ENCODE measurements around the gene JAKMIP2.
A peak's percentile ranks its signal among the peaks of the same experiment; 100 is the strongest.
"Not testable (repeated sequence)": the region's sequence is repeated elsewhere in the genome, so short reads cannot be mapped to it uniquely, and the experiment has no call there.

Gene JAKMIP2

DNA sequence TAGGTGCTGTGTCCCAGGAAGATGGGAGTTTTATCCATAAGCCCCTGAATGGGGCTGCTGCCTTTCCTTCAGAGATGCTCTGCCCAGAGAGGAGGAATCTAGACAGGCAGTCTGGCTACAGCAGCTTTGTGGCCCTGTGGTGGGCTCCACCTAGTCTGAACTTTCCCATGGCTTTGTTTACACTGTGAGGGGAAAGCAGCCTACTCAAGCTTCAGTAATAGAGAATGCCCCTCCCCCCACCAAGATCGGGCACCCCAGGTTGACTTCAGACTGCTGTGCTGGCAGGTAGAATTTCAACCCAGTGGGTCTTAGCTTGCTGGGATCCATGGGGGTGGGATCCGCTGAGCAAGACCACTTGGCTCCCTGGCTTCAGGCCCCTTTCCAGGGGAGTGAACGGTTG lies 171.7 kb downstream of the JAKMIP2 start:
- no peak for DNase-seq (ENCODE audit: low spot score)

DNA sequence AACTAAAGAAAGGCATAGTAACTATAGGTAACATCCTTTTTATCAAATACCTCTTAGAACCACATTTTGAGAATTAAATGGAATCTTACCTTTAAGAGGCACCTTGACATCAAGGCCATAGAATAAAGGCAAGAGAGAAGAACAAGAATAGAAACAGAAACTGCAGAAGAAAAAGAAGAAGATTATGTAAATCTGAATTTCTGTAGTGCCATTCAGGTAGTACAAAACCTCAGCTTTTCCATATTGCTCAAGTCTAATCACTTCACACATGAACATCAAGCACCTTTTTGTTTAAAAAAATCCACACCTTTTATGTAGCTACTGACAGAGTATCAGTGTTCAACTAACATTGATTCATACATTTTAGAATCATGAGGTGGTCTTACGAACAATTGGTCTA lies 180.9 kb downstream of the JAKMIP2 start:
- no peak for DNase-seq (ENCODE audit: low spot score)

DNA sequence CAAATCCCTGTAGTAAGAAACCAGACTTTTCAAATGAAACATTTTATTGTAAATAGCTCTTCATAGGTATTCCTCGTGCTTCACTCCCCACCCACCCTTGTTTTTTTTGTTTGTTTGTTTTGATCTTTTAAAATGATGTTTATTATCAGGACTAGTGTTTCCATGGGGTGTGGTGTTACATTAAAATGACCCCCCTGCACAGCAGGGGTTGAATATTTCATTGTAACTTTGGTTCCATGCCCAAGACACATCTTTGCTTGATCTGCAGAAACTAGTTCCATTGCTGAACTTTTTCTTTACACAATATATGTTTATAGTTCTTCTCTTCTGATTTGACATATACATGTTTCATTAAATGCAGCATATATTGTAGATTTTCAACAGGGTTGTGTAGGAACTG lies 191.4 kb downstream of the JAKMIP2 start:
- DNase-seq (ENCODE audit: low spot score): no peak

DNA sequence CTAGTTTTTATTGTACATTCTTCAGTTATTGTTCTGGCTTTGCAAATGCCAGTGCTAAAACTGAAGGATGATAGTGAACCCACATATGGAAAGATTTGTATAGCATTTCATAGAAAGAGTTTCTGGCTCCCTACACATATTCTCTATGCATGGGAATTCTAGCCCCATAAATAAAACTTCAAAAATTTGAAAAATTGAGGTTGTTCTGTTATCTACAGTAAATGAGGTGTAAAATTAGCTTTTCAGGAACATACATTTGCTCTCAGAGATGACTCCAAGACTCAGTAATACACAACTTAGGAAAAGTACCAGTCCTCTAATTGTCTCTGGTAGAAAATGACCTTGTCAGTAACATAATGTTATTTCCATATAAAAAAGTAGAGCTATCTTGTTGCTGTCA lies 192.4 kb downstream of the JAKMIP2 start:
- DNase-seq (ENCODE audit: low spot score): no peak

DNA sequence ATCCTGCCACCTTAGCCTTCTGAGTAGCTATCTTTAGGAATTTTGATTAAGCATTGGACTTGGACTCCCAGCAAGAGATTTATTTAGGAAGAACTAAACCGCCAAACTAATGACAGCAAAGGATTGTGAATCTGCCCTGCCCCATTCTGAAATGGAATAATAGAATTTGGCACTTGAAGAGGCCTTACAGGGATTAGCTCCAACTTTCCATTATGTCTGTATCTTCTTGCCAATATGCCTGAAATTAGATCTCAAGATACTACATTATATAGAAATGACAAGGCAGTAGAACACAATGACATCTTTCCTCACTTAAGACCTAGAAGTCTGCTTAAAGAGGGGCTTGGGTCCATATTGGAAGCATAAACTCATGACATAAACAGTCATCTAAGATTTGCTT lies 195.7 kb downstream of the JAKMIP2 start:
- no peak for DNase-seq (ENCODE audit: low spot score)

DNA sequence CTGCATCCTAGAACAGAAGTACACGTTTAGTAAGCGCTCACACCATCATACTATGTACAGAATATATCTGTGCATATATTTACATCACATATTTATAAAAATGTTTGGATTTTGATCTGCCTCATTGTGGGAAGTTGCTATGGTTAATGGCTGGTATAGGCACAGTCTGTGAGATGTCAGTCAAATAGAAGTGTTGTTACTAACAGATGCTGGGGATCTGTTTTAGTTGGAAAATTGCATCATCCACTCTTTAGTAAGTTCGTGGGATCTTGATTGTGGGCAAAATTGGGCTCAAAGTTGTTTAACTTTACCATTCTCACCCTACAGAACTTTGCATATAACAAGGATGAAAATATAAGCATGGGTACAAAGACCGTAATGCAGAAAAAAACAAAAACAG lies 196.3 kb downstream of the JAKMIP2 start:
- DNase-seq (ENCODE audit: low spot score): no peak

DNA sequence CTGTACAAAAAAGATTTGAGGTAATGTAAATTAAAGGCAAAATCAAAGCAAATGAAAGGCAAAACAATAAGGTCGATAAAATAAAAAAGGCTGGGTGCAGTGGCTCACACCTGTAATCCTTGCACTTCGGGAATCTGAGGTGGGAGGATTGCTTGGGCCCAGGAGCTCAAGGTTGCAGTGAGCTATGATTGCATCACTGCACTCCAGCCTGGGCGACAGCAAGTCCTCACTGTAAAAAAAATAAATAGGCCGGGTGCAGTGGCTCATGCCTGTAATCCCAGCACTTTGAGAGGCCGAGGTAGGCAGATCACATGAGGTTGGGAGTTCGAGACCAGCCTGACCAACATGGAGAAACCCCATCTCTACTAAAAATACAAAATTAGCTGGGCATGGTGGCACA lies 200.3 kb downstream of the JAKMIP2 start:
- DNase-seq (ENCODE audit: low spot score): not testable (repeated sequence)

DNA sequence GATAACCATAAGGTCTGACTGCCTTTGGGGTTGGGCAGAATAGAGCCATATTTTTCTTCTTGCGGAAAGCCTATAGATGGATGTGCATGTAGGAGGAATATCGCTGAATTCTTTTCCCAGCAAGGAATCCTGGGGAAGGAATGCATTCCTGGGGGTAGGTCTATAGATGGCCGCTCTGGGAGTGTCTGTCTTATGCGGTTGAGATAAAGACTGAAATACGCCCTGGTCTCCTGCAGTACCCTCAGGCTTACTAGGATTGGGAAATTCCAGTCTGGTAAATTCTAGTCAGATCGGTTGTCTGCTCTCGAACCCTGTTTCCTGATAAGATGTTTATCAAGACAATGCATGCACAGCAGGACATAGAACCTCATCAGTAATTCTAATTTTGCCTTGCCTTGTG lies 202.1 kb downstream of the JAKMIP2 start:
- DNase-seq (ENCODE audit: low spot score): not testable (repeated sequence)

DNA sequence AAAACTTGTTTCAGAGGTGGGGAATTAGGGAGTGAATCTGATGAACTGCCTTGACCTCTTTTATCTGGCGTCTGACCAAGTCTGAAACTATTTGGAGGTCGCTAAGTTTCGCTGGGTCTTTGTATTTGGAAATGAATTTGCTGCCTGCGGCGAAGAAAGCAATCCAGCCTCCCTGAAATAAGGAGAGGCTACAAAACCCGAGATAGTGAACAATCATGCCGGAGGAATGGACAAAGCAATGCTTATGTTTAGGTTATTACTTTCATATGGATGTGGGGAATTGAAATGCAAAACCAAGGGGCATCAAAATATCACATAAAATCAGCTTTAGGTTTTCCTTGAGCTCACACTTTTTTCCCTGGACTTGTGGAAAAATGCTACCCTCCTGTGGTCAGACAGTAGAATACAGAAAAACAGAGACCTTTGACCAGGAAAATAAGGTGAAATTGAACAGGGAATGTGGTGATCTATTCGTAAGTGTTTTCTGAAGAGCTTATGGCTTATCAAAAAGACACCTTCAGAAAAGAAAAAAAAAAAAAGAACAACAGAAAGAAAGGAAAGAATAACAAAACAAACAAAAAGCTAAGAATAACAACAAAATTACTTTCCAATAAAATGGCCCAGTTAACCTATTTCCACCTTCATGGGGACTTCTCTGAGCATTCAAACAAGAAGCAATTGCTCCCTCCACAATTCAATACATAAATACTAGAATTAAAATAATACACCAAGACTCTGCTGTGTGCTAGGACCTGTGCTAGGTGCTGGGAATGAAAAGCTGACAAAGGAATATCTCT lies 204.1 kb downstream of the JAKMIP2 start:
- peak; percentile 21 for DNase-seq (ENCODE audit: low spot score)

DNA sequence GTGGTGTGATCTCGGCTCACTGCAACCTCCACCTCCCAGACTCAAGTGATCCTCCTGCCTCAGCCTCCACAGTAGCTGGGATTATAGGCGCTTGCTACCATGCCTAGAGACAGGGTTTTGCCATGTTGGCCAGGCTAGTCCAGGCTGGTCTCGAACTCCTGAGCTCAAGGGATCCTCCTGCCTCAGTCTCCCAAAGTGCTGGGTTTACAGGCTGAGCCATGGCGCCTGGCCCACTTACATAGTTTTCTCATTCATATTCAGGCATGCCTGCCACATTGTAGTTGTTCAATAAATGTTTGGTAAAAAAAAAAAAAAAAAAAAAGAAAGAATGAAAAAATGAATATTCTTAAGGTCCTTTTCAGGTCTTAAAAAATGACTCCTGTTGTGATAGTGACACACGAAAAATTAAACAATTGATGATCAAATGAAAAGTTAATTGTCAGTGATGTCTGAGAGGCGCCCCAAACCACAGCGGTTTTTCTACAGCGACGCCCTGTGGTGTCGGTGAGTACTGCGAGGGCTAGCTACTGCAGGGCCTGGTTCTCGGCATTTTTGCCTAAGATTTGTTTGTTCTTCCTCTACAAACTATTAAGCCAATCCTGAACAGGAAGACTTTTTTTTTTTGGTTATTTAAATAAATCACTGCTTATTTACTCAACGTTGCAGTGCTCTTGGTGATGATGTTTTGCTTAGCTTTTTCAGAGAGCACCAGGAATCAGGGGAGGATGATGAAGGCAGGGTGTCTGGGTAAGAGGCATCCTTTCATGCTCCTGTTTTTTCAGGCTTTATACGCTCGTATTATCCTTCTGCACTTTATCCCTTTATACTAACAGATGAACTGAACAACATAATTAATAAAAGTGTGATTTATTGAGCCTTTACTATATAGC lies 205.6 kb downstream of the JAKMIP2 start:
- DNase-seq (ENCODE audit: low spot score): peak; percentile 36

DNA sequence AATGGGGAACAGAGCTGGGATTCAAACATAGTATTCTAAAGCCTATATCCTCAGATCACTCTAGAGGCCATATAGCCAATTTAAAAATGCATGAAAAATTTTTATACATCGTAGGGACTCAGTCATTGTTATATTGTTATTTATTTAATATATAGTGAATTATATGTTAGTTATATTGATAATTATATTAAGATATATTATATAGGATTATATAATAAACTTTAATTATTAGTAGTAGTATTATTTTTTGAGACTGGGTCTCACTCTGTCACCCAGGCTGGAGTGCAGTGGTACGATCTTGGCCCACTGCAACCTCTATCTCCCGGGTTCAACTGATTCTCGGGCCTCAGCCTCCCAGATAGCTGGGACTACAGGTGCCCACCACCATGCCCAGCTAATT lies 206.9 kb downstream of the JAKMIP2 start:
- no peak for DNase-seq (ENCODE audit: low spot score)

DNA sequence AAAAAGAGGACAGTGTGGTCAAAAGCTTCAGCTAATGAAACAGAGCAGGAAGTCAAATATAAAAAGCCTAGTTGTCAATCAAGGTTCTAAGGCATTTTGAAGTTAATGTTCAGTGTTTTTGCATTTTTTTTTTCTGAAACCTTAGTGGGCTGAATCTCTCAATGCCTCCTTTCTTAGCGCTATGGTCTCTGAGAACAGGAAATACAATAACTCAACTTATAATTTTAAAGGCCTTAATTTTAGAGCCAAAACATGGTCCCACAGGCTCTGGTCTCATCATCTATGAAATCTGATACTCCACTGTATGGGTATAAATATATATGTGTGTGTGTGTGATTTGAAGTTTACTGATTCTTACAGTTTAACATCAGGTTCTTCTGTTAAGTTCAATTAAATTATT lies 209.3 kb downstream of the JAKMIP2 start:
- no peak for DNase-seq (ENCODE audit: low spot score)

DNA sequence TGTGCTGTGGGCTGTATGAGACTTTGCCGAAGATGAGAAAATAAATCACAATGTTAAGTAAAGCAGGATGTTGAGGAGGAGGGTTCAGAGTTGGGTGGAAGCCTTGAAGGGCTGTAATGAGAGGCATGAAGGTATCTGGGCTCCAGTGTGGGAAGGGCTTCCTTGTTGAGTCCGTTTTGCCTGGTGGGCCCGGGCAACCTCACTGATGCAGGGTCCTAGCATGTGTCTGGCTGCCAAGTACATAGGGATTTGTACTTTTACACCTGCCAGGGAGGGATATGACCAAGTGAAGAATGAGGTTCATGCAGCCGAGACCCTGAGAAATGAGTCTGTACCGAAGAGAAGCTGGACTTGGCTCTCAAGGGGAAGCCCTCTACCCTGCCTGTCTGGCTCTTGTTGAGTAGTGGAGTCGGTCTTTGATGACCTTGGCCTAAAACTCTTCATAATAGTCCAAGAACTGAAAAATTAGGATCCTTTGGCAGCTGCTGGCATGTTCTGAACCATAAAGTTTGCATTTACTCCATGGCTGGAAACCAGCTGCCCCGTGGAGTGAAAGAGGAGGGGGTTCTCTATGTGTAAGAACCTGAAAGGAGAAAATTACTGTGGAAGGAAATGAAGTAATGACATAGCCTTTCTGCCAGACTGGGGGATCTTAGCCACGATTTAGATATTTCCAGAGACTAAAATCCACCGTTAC lies 213.7 kb downstream of the JAKMIP2 start:
- DNase-seq (ENCODE audit: low spot score): no peak

DNA sequence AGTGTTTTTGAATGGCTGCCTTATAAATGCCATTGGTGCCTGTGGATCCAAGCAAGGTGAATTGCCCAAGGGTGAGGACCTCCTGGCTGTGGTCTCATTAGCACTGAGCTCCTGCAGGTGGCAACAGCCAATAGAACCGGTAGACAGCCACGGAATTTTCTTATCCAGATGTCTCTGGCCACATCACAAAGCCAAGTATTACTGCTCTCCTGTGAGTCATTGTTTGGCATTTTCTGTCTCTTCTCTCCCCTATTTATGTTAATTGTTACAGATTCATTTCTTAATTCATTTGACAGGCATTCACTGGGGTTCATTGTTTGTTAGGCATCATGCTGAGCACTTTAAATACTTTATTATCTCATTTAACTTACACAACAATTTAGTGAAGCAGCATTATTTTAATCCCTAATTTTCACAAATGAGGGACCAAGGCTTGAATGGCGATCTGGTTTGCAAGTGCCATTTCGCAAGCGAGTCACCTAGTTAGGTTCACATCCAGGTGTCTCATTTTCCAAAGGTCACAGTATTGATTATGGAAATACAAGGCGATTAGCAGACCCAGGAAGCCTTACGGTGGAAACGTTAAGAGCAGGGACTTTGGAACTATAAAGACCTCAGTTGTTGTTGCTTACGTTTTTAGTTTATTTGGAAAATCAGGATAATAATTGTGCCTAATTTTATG lies 214.5 kb downstream of the JAKMIP2 start:
- DNase-seq (ENCODE audit: low spot score): no peak

DNA sequence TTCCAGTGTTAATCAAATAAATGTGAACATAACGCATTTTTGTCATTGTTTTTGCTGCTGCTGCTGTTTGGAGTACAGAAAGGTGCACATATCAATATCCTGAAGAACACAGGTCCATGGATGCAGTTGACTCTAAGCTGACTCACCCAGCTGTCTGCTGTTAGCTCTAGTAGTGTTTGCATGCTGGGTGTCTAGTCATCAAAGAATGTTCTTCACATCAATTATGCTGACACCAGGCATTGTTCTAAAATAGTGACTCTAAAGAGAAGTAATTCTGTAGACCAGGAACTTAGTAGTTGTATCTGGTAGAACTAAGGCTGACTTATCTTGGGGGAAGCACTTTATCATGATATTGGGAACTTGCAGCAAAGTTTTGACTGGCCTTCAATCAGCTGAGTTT lies 217.0 kb downstream of the JAKMIP2 start:
- no peak for DNase-seq (ENCODE audit: low spot score)

DNA sequence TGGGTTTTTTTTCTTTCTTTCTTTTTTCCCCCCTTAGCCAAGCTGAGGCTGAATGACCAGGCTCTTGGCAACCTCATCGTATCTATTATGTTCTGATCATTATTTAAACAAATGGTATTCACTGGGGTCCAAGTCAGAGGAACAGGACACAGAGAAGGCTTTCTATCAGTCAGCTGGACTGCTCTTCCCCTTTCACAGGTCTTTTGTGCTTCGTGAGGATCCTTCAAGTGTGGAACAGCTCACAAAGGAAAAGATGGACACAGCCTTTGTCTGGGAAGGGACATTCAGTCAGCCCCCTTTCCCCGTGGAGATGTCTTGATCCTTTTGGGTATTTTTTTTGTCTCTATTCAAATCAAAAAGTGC lies 218.4 kb downstream of the JAKMIP2 start:
- DNase-seq (ENCODE audit: low spot score): no peak

DNA sequence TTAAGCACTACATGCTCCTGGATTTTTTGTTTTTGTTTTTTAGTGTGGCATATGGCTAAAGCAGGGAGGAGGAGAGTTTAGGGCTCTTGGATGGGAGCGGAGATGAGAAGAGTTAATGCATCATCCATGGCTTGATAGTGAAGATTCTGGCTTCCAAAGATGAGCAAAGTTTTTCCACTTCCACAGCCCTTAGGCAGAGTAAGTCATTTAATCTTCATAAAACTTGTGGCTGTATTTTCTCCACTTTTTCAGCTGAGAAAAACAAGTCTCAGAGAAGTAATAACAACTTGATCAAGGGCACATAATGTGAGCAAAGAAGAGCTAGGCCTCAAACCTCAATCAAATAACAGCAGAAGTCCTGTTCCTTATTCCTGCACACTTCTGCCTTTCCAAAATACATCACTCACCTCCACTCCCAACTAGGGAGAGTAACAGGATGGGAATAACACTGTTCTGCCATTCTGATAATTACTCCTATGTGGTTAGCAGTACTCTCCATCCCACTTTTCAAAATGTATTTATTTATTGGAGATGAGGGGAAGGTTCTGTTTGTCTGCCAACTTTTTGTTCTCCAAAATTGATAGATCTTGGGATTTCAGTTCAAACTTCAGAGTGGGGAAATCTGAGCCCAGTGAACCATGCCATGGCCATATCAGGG lies 218.9 kb downstream of the JAKMIP2 start:
- no peak for DNase-seq (ENCODE audit: low spot score)

DNA sequence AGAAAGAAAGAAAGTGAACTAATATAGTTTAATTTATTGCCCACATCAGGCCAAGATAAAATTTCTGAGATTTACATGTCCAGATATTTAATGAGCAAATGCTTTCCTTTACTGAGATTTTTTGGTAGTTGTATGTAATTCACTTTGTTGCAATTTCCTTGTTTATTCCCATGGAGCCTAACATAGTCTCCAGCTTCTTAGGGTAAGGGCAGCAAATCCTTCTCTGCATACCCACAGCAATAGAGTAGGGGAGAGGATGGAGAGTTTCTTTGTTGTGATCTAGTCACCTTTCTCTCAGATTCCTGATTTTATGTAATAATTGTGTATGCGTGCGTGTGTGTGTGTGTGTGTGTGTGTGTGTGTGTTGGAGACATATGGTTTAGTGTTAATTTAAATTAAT lies 221.1 kb downstream of the JAKMIP2 start:
- DNase-seq (ENCODE audit: low spot score): no peak

DNA sequence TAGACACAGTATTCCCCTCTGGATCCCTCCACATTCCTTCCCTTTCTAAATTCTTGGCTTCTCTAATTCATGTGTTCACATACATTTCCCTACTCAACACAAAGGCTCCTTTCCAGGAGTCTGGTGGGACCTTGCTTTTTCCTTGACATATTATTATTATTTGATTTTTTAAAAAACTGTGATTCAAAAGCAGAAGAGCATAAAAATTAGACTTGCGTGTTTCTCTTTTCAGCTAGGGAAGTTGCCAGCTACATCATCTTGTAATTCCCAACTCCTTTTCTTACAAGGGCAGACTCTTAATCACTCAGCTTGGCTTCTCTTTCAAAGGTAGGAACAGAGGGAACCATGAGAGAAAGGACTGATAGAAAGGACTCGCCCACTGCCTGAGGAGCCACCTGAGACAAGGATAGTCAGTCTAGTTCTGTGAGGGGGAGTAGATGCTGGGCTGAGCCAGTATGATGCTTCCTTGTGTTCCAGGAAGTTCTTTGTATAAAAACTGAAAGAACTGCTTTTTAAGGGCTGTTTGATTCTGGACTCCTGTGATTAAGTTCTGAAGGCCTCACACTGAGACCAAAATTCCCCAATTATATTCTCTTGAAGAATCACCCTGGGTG lies 221.7 kb downstream of the JAKMIP2 start:
- no peak for DNase-seq (ENCODE audit: low spot score)

DNA sequence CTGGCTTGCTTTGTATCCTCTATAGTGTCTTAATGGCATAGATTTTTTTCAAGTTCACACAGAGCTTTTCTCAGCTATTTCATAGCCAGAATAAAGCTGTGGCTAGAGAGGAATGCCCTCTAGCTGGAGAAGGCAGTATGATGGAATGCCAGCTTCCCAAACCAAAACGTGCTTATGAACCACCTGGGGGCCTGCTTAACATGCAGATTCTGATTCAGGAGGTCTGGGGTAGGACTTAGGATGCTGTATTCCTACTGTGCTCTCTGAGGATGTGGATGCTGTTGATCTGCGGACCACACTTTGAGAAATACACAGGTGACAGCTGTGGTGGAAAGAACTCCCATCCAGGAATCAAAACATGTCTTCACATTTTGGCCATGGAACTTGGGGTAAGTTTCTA lies 222.8 kb downstream of the JAKMIP2 start:
- no peak for DNase-seq (ENCODE audit: low spot score)

DNA sequence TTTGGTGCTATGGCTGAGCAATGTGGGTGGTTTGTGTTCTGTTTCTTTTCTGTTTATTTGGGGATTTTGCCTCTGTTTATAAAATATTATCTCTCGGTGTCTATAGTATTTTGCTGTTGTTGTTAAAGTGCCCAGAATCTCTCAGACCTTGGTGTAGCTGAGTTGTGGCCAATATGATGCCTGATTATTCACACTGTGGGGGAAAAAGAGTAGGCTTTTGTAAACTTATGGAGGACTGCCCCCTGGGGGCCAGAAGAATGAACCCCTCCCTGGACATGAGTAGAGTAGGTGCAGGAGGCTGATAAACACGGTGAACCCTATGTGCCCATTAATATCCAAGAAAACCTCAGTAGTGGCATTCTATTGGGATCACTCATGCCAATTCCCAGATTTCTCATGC lies 223.7 kb downstream of the JAKMIP2 start:
- peak; percentile 29 for DNase-seq (ENCODE audit: low spot score)

All from NAMALWA (cell line).